ENCODE measurements around the gene ZNF277.

Gene ZNF277

DNA sequence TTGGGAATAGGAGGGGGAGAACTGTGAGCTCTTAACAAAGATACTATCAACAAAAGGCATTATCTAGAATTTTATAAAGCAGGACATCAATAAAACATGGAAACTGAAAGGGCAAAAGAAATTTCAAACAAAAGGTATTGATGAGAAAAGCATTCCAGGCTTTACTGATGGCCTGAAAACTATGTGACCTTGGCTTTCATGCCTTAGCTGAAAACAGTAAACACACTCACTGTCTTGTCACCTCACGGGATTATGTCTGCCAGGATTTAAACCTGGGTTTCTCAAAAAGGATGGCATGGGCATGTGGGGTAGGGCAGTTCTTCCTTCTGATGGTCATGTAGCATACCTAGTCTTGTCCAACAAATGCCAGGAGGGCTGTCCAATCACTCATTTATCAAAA lies 23.2 kb upstream of the ZNF277 start:
- in situ Hi-C loops (cut with MboI; ENCODE audit: low sequenced_read_pairs): no loop called here

DNA sequence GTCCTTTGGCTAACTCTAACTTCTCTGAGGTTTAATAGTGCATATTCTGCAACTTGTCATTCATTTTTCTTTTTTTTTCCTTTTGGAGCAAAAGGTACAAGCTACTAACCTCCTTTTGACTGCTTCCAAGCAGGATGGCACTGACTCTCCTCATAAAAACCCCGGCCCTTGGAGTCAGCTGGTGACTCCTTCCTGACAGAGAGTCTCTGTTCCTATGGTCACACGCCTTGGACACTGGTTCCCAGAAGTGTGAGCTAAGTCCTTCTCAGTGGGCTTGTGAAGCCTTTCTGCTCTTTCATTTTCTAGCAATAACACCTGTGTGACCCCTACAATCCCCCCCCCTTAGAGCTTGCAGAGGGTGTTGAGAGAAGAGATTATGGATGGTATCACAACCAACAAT lies 22.0 kb upstream of the ZNF277 start:
- in situ Hi-C loops (cut with MboI; ENCODE audit: low sequenced_read_pairs): no loop called here

DNA sequence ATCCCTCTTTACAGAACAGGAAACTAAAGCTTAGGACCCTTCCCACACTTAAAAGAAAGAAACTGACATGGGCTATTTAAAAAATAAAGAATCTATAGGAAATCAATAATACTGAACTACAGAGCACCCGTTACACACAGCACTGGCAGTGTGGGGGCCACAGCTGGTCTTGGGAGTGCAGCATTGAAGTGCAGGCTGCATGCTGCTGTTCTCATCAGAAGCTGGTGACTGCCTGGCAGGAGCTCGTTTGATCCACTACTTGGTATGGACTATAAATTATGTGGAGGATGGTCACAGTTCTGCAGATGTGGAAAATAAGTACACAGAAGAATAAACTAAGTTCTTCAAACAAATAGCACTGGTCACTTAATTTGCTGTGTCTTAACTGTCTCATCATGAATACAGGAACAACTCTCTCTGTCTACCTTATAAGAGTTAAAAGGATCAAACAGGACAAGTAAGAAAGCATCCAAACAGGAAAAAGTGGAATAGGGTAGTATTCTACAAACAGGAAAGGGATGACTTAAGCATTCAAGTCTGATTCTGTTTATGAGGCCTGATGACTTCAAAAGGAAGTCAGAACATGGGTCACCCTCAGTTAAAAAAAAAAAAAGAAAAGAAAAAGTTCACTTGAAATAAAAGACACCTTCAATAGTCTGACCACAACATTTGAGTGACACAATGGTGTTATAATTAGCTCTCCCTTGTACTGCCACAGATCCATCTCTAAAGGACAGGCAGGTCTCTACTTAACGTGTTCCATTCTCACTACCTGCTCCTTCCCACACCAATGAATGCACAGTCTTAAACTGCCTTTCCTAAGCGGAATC lies 21.3 kb upstream of the ZNF277 start:
- in situ Hi-C loops (cut with MboI; ENCODE audit: low sequenced_read_pairs): no loop called here

DNA sequence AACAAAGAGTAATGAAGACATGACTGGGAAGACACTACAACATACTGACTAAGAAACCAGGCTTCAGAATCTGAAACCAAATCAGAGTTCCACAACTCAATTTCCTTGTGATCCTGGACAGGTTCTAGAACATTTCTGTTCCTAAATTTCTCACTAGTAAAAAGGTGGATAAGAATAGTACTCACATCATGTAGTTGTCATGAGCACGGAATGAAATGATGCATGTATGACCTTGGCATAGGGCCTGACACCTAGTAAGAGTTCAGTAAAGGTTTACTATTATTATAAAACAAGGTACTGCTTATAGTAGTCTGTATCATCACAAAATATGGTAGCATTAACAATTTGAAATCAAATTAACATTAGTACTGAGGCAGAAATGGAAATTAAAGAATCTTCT lies 20.2 kb upstream of the ZNF277 start:
- in situ Hi-C loops (cut with MboI; ENCODE audit: low sequenced_read_pairs): no loop called here

DNA sequence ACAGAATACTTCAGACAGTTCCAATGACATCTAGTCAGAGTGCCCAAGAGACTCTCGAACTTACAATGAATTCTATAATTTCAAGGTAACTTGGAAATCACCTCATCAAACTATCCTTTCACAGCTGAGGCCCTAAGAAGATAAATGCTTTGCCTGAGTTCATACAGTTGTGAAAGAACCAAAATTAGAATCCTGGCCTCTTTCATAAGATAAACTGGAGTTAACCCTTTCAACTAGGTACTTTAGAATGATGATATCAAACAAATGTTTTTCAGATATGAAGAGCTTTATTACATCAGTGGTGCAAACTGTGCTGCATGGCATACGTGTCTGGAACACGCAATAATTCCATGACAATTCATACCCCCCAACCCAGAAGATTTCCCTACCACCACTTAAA lies 18.2 kb upstream of the ZNF277 start:
- in situ Hi-C loops (cut with MboI; ENCODE audit: low sequenced_read_pairs): no loop called here

DNA sequence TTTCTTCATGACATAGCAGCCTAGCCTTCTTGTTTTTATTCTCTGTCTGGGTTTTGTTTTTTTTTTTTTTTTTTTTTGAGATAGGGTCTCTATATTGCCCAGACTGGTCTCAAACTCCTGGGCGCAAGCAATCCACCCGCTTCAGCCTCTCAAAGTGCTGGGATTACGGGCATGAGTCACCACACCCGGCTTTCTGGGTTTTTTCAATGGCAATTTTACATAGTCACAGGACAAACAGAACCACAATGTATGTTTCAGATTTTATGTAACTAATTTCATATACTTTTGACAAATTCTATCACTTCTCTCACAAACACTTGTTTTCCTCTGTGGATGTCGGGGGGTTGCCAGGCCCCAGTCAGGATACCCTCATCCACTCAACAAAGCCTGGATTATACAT lies 16.8 kb upstream of the ZNF277 start:
- in situ Hi-C loops (cut with MboI; ENCODE audit: low sequenced_read_pairs): no loop called here

DNA sequence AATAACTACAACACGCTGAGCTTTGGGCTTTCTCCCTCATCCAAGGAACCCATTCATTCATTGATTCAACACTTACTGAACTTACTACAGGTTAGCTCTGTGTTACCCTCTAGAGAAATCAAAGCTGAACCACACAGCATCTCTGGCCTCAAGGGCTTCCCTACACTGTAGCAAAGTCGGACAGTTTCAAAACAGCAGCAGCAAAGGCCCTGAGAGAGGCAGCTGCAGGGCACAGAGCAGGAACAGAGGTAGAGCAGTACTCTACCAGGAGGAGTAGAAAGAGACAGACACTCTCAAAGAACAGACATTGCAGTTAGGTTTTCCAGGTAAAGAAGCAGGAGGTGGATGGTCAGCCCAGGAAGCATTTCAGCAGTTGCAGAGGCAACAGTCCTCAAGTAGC lies 16.4 kb upstream of the ZNF277 start:
- in situ Hi-C loops (cut with MboI; ENCODE audit: low sequenced_read_pairs): no loop called here

DNA sequence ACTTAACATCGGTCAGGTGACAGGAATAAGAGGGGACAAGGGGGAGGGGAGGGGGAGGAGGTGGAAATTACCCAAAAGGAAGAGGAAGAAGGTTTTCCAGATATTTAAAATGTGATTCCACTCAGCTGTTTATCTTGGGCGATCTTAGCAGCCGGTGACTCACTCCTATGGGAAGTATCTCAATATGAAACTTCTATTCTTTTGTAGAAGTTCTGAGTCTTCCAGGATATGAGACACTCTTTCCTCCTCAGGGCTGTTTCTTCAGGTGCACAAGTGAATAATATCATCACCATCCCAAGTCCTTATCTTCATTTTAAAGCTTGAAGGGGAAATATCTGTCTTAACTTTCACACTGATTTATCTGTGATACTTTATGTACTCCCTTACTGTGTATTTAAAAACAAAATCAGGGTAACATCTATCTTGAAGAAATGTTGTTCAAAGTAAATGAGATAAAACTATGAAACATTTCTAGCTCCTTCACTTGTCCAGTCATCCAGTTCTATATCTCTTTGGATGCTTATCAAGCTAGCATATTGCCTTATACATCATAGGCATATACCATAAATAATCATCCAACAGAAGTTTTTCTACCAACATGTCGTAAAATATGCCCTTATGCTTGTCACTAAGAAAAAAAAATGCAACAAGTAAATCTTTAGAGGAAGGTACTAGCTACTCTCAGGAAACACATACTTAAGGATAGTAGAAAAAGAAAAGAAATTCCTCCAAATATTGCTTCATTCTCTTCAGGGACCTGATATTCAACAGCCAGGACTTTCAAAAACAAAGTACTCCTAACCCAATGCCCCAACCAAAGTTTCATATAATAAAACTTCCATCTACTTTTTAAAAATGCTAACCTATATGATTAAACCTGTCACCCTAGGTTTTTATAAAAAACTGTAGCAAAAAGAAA lies 14.0 kb upstream of the ZNF277 start:
- in situ Hi-C loops (cut with MboI; ENCODE audit: low sequenced_read_pairs): no loop called here

DNA sequence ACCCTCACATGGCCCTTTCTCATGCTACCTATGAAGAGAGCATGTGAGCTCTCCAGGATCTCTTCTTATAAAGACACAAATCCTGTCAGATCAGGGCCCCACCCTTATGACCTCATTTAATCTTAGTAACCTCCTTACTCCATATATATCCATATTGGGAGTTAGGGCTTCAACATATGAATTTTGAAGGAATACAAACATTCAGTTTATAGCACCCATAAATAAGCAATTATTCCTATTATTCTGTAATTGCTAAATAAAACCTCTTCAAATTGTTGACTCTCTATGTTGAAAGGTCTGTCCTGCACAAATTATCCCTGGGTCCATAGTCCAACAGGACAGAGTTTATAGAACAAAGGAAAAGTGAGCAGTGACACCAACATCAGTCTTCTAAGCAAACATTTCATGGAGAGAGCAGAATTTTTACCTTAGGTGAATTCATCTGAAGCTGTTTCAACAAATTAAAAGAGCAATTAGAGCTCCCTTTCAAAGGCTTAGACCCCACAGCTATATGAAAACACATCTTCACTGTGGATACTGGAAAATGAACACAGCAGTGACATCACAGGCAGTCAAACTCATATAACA lies 12.5 kb upstream of the ZNF277 start:
- in situ Hi-C loops (cut with MboI; ENCODE audit: low sequenced_read_pairs): no loop called here

DNA sequence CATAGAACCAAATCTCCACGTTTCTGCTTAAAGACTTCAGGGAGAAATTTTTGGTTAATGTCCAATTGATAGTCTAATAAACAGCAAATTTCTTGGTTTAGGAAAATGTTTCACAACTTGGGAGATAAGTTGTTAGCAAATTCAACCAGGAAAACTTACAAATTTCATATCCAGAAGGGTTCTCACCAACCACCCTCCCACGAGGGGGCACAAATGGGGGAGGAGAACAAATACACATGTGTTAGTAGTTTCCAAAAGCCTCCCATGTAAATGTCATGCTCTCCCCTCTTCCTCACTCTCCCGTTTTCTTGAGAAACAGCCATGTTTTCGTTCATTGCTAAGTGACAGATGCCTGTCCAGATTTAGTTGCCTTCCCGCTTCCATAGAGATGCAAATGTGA lies 10.8 kb upstream of the ZNF277 start:
- in situ Hi-C loops (cut with MboI; ENCODE audit: low sequenced_read_pairs): no loop called here

DNA sequence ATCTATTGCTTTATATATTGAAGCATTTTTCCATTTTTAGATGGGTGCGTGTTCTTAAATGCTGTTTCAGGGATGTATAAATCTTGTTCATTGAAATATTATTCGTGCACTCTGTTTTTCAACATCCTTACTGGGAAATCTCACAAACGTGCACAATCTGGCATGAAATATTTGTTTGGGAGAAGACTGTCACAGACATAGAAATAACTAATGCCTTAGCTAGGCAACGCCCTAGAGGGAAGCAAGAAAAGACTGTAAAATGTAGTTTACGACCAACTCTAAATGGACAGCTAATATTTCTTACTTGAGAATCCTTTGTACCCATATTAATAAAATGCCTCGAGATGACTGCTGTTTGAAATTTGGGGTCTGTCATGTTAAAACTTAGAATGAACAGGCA lies 9.2 kb upstream of the ZNF277 start:
- in situ Hi-C loops (cut with MboI; ENCODE audit: low sequenced_read_pairs): no loop called here

DNA sequence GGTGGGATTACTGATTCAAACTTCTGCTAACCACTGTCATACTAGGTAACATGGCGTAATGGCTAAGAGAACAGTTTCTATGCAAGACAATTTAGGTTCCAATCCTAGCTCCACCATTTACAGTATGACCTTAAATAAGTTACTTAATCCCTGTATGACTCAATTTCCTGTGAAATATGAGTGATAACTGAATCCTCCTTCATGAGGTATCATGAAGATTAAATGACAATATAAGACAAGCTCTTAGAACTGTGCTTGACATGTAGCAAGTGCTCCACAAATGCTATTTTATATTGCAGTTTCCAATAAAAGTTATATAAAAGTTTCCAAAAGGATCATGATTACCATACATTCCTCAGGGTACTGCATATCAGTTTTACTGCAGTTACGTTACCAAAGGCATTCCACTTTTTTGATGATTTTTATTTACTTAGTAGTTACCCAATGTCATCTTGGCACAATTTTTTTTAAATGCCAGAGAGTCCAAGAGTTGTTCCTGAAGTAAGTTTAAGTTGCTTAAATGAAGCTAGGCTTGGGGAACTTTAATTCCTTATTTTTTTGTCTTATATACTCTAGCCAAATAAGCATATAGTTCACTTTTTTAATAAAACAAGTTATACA lies 7.3 kb upstream of the ZNF277 start:
- in situ Hi-C loops (cut with MboI; ENCODE audit: low sequenced_read_pairs): no loop called here

DNA sequence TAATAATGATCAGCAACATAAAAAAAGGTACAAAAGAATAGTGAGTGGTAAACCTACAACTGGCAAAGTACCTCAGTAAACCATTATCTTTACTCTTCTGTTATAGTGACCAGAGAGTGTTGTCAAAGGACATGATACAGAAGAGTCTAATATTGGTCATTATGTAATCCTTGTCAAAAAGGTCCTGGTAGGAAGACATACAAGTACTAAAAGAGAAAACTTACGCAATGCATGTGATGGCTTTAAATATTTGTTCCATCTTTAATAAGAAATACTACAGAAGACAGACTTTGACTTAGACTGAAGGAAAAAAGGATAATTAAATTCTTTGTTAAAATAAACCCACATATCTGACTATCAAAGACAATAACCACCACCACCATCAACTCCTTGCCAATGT lies 6.8 kb upstream of the ZNF277 start:
- in situ Hi-C loops (cut with MboI; ENCODE audit: low sequenced_read_pairs): no loop called here

DNA sequence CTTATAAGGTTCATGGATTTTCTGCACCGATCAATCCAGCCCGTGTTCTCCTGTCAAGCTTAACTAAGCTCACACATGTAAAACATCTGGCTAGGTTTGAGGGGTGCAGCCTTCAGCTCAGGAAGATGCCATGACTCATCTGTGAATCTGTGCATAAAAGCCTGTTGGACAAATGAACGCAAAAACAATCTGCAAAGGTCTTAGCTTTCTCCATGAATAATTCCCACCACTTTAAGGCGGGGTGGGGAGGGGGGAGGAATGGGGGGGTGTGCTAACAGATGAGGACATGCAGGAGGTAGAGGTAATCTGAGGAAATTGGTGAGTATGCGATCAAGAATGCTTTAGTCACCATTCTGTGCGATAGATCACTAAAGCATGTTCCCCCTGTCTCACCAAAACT lies 5.1 kb upstream of the ZNF277 start:
- in situ Hi-C loops (cut with MboI; ENCODE audit: low sequenced_read_pairs): no loop called here

DNA sequence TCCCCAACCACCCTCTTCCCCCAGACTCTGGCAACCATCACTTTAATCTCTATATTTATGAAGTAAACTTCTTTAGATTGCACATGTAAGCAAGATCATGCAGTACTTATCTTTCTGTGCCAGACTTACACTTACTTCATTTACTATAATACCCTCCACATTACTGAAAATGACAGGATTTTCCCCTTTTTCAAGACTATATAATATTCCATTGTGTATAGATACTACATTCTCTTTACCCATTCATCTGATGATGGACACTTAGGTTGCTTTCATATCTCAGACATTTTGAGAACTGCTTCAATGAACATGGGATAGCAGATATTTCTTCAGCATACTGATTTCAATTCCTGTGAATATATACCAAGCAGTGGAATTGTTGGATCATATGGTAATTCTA lies 4.7 kb upstream of the ZNF277 start:
- in situ Hi-C loops (cut with MboI; ENCODE audit: low sequenced_read_pairs): no loop called here

DNA sequence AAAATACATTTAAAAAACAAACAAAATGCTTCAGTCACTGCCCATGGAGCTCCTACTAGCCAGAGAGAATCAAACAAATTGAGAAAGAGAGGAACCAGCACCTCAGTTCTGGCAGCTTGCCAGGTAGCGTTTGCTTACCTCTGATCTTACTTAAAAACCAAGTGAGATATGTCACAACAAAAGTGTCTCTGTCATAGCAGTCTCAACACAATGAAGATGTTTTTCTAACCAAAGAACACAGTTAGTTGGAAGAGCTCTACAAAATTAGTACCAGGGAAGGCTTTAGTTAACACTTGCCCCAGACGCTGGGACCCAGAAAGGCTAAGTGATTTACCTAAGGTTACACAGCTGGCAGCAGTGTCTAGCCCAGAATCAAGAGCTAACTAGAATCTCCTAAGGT lies 3.7 kb upstream of the ZNF277 start:
- in situ Hi-C loops (cut with MboI; ENCODE audit: low sequenced_read_pairs): no loop called here

DNA sequence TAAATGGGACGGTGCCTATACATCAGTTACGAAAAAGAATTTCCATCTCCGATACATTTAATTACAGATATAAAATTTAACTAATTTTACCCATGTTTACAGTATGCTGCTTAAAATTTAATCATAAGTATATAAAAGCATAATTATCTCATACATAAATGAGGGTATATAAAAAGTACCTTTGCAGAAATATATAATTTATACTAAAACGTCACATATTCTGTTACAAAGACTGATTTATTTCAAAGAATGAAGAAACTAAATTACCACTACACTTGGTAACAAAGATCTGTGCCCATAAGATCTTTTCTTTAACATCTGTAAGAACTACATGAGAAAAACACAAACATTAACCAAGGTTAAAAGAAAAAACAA lies 3.1 kb upstream of the ZNF277 start:
- in situ Hi-C loops (cut with MboI; ENCODE audit: low sequenced_read_pairs): no loop called here

DNA sequence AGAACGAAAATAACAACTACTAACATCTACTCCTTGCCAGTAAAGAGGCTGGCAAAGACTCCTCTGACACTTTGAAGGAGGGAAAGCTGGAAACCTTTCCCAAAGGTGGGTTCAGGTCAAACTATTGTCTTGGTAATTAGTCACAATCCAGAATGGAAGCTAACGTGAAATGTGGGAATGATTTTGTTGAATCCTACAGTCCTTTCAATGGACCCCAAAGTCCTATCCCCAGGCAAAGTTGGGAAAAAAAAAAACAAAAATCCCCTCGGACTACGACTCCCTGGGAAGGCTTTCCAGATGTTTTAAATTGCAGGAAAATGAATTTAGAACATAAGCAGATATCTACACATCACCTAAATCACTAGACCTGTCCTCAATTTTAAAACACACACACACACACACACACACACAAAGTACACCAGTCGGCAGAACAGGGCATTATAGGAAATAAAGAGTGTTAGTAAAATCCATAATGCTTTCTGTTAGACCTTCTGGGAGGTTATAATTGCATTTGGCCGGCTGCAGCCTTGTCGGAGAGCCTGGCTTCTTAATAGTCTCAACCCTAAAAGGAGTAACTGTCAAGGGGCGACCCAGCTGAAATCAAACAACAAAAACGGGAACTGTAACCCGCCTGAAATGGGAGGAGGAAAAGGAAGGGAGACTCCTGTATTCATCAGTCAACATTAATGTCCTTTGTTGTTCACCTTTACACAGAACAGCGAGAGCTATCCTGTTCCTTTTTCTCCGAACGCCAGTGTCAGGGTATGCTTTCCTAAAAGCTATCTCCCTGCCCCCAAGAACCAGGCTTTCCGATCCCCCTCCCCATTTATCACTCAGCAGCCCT lies 1.8 kb upstream of the ZNF277 start:
- in situ Hi-C loops (cut with MboI; ENCODE audit: low sequenced_read_pairs): no loop called here

DNA sequence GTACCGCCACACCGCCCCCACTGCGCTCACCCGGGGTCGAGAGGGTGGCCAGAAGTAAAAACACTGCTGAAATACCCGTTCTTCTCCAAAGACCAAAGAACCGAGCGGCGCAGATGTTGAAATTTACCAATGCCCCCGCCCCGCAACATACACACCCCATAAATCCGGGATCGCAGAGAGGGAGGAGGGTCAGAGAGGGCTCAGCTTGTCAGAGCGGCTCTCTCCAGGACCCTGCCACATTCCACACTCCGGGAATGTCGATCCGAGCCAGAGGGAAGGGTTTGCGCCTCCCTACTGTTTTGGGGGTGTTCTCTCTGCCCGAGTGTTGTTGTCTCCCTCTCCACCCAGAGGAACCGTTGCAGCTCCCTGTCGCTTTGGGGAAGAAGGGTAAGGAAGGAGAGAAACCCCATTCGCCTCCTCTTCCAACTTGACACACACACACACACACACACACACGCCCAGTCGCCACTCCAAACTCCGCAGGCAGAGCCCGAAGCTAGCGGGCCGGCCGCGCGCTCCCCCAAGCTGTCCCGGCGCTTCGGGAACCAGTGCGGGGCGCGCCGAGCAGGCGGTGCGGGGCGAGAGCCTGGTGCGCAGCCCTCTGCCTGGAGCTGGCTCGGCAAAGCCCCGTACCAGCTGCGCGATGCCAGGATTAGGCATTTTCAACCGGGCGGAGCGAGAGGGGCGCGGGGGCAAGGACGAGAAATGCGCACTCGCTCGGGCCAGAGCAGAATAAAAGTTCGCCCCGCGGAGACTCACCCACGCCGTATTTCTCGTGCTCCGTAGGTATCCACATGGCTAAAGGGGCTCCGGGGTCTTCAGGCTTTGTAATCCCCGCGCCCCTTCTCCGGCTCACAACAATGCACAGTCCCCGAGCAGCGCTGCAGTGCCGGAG lies 905 bp upstream of the ZNF277 start:
- in situ Hi-C loops (cut with MboI; ENCODE audit: low sequenced_read_pairs): no loop called here
